Activated CD8-positive, alpha-beta T cell treated with anti-CD3 and anti-CD28 coated beads for 36 hours (primary cell): ENCODE results near the gene PARD3. TPM values are rescaled to one million over a fixed set of nuclear protein-coding genes. Genes with fewer than 3 reads are reported as not detected.
"Not testable (repeated sequence)": the region's sequence is repeated elsewhere in the genome, so short reads cannot be mapped to it uniquely, and the experiment has no call there.

Experiments
- ATAC-seq: fragments of 200-7000 bp; cut with Tn5 transposase; one replicate; pipeline ENCODE4 v1.10.0; 2021; ENCODE audit warnings: mild to moderate bottlenecking, moderate library complexity
- CTCF ChIA-PET: fragments of 350-600 bp; sonication (Branson Sonifier 250); formaldehyde crosslinking; loops from one replicate; lab custom pipeline; 2021; ENCODE audit warnings: antibody characterized with exemption; lab: Charles Lee
- POLR2A ChIA-PET: fragments of 350-600 bp; sonication (Branson Sonifier 250); formaldehyde crosslinking; loops from one replicate; lab custom pipeline; 2021; ENCODE audit warnings: antibody characterized with exemption; lab: Charles Lee
- DNase-seq: peaks from one replicate; pipeline ENCODE4 v3.0.0-alpha.2; 2020
- H3K27ac Mint-ChIP-seq: one replicate; pipeline ENCODE4 v1.8.0; 2021; ENCODE audit warnings: mild to moderate bottlenecking, mixed read lengths
- H3K27me3 Mint-ChIP-seq: one replicate; pipeline ENCODE4 v1.8.0; 2021; ENCODE audit warnings: mixed read lengths
- H3K36me3 Mint-ChIP-seq: one replicate; pipeline ENCODE4 v1.8.0; 2021; ENCODE audit warnings: low read depth, mixed read lengths
- H3K4me1 Mint-ChIP-seq: one replicate; pipeline ENCODE4 v1.8.0; 2021; ENCODE audit warnings: low read depth, mixed read lengths
- H3K4me3 Mint-ChIP-seq: one replicate; pipeline ENCODE4 v1.8.0; 2021; ENCODE audit warnings: mild to moderate bottlenecking, moderate library complexity, mixed read lengths
- H3K9me3 Mint-ChIP-seq: one replicate; pipeline ENCODE4 v1.8.0; 2021; ENCODE audit warnings: mixed read lengths
- intact Hi-C: fragments of 100-400 bp; cut with micrococcal nuclease; formaldehyde crosslinking; loops from one replicate; pipeline ENCODE4 v1.10.0; 2022
- total RNA-seq, 2 experiments: library from RNA; stranded (reverse); gene quantifications; one replicate each; pipeline ENCODE4 v1.2.3, GENCODE V29; 2021
- TF ChIP-seq, protein P1 (sequence below): fragments of 200-600 bp; IDR thresholded peaks from one replicate; pipeline ENCODE4 v1.8.0; 2022; ENCODE audit warnings: antibody characterized with exemption, mild to moderate bottlenecking

Gene PARD3
- total RNA-seq, 2 experiments from 2014 or later = 1.6 to 2.0 TPM

- Mint-ChIP-seq H3K4me3 (no peak overlapping the region), H3K36me3 (no peaks in the 10 kb centered on the region), H3K4me1 (no peaks in the 10 kb centered on the region), H3K27me3 (no peaks in the 10 kb centered on the region), H3K9me3 (no peaks in the 10 kb centered on the region), H3K27ac (no peak overlapping the region)
- TF ChIP-seq, protein P1, sequence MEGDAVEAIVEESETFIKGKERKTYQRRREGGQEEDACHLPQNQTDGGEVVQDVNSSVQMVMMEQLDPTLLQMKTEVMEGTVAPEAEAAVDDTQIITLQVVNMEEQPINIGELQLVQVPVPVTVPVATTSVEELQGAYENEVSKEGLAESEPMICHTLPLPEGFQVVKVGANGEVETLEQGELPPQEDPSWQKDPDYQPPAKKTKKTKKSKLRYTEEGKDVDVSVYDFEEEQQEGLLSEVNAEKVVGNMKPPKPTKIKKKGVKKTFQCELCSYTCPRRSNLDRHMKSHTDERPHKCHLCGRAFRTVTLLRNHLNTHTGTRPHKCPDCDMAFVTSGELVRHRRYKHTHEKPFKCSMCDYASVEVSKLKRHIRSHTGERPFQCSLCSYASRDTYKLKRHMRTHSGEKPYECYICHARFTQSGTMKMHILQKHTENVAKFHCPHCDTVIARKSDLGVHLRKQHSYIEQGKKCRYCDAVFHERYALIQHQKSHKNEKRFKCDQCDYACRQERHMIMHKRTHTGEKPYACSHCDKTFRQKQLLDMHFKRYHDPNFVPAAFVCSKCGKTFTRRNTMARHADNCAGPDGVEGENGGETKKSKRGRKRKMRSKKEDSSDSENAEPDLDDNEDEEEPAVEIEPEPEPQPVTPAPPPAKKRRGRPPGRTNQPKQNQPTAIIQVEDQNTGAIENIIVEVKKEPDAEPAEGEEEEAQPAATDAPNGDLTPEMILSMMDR = no peak
- intact Hi-C loops = no loop called here
- ATAC-seq = no peak
- DNase-seq = no peak
- CTCF ChIA-PET = no interaction called here
- POLR2A ChIA-PET = no interaction called here
Observed at GRCh38 chr10:34850036-34850435, 34.9 kb upstream of the PARD3 start.

- ATAC-seq = no peak
- DNase-seq = no peak
- Mint-ChIP-seq H3K36me3 (no peaks in the 10 kb centered on the region), H3K27ac (no peak overlapping the region), H3K27me3 (no peaks in the 10 kb centered on the region), H3K4me1 (no peaks in the 10 kb centered on the region), H3K4me3 (no peak overlapping the region), H3K9me3 (no peaks in the 10 kb centered on the region)
- POLR2A ChIA-PET = no interaction called here
- TF ChIP-seq, protein P1 = no peak
- intact Hi-C loops = no loop called here
- CTCF ChIA-PET = no interaction called here
Observed at GRCh38 chr10:34845070-34845469, 30.0 kb upstream of the PARD3 start.

DNA sequence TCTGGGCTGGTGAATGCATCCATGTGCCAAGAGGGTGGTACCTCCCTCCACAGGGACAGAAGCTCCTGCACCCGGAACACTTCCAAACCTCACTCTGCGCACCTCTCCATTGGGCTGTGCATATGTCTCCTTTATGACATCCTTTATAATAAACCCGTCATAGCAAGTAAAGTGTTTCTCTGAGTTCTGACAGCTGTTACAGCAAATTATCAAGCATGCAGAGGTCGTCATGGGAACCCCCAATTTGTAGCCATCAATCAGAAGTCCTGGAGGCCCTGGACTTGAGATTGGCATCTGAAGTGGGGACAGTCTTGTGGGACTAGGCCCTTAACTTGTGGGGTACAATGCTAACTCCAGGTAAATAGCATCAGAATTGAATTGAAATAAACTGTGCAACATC is 29.4 kb upstream of the PARD3 start:
- Mint-ChIP-seq H3K4me1 (no peaks in the 10 kb centered on the region), H3K27me3 (no peaks in the 10 kb centered on the region), H3K27ac (no peak overlapping the region), H3K36me3 (no peaks in the 10 kb centered on the region), H3K9me3 (no peaks in the 10 kb centered on the region), H3K4me3 (no peak overlapping the region)
- ChIA-PET CTCF (no interaction called here), POLR2A (no interaction called here)
- TF ChIP-seq, protein P1 = no peak
- intact Hi-C loops = no loop called here
- DNase-seq (no peak), ATAC-seq (no peak)

- H3K27me3 Mint-ChIP-seq, H3K4me3 Mint-ChIP-seq, H3K4me1 Mint-ChIP-seq, DNase-seq, CTCF ChIA-PET, H3K27ac Mint-ChIP-seq, H3K36me3 Mint-ChIP-seq, intact Hi-C loops, ATAC-seq, H3K9me3 Mint-ChIP-seq: not testable (repeated sequence)
- POLR2A ChIA-PET = interaction anchor here (0.6 kb wide), 1 partner anchor 237 kb away, joined by 3 read pairs; no protein-coding TSS in a partner anchor
Observed at GRCh38 chr10:34843470-34843869, 28.4 kb upstream of the PARD3 start.

- Mint-ChIP-seq H3K4me3 (no peak overlapping the region), H3K27me3 (peaks cover 3% of the 10 kb centered on the region), H3K4me1 (no peaks in the 10 kb centered on the region), H3K9me3 (no peaks in the 10 kb centered on the region), H3K36me3 (no peaks in the 10 kb centered on the region), H3K27ac (no peak overlapping the region)
- CTCF ChIA-PET = no interaction called here
- ATAC-seq = no peak
- DNase-seq = no peak
- POLR2A ChIA-PET = no interaction called here
- intact Hi-C loops = no loop called here
- TF ChIP-seq, protein P1 = no peak
Observed at GRCh38 chr10:34838366-34838900, 23.3 kb upstream of the PARD3 start.
